NCI-H2227 (cell line): Measurements from ENCODE around the gene PLIN5.

Experiments
- DNase-seq: peaks from one replicate; lab custom pipeline; 2025; ENCODE audit not compliant: unreplicated experiment; lab: John Stamatoyannopoulos, UW

Gene PLIN5

GRCh38 chr19:4492337-4493103 lies 42.5 kb downstream of the PLIN5 start:
- no peak for DNase-seq

- DNase-seq = no peak
These were observed 43.6 kb downstream of the PLIN5 start for GRCh38 chr19:4491446-4491845.

GRCh38 chr19:4488496-4488895 lies 46.5 kb downstream of the PLIN5 start:
- DNase-seq = no peak

GRCh38 chr19:4487572-4487971 lies 47.5 kb downstream of the PLIN5 start:
- no peak for DNase-seq

- DNase-seq = no peak
These were observed 51.6 kb downstream of the PLIN5 start for GRCh38 chr19:4483385-4483784.

GRCh38 chr19:4482721-4483364 lies 52.2 kb downstream of the PLIN5 start:
- no peak for DNase-seq

- no peak for DNase-seq
These were observed 57.8 kb downstream of the PLIN5 start for GRCh38 chr19:4477034-4477801.

GRCh38 chr19:4474514-4475022 lies 60.5 kb downstream of the PLIN5 start:
- DNase-seq = peak; percentile 84

- DNase-seq = no peak
These were observed 61.1 kb downstream of the PLIN5 start for GRCh38 chr19:4473763-4474513.

GRCh38 chr19:4473011-4473762 lies 61.8 kb downstream of the PLIN5 start:
- no peak for DNase-seq
